Immature natural killer cell (primary cell): ENCODE data around the gene TMEM18. TPM values are rescaled to one million over a fixed set of nuclear protein-coding genes. Genes with fewer than 3 reads are reported as not detected.

ENCODE experiments used
- DNase-seq, 3 donors: peaks; one replicate each; pipeline ENCODE4 v3.0.0; 2022; ENCODE audit warnings: mixed read lengths in 1 of 3
- H3K27ac Mint-ChIP-seq, 6 donors: one replicate each; pipeline ENCODE4 v1.8.0; 2020; ENCODE audit warnings: mixed read lengths in 6 of 6, mild to moderate bottlenecking in 5 of 6, inconsistent platforms in 4 of 6, moderate library complexity in 3 of 6
- H3K27me3 Mint-ChIP-seq, 3 donors: one replicate each; pipeline ENCODE4 v1.8.0; 2020 to 2021; ENCODE audit warnings: low read depth in 3 of 3, mild to moderate bottlenecking in 3 of 3, mixed read lengths in 3 of 3, moderate library complexity in 3 of 3, inconsistent platforms in 1 of 3
- H3K36me3 Mint-ChIP-seq, 3 donors: one replicate each; pipeline ENCODE4 v1.8.0; 2020; ENCODE audit warnings: mixed read lengths in 3 of 3, inconsistent platforms in 2 of 3, mild to moderate bottlenecking in 2 of 3
- H3K4me1 Mint-ChIP-seq, 2 donors: one replicate each; pipeline ENCODE4 v1.8.0; 2020; ENCODE audit warnings: inconsistent platforms in 2 of 2, mild to moderate bottlenecking in 2 of 2, mixed read lengths in 2 of 2, moderate library complexity in 1 of 2
- H3K4me3 Mint-ChIP-seq, 5 donors: one replicate each; pipeline ENCODE4 v1.8.0; 2020; ENCODE audit warnings: mild to moderate bottlenecking in 5 of 5, mixed read lengths in 5 of 5, inconsistent platforms in 3 of 5, moderate library complexity in 3 of 5
- H3K9me3 Mint-ChIP-seq, 6 donors: one replicate each; pipeline ENCODE4 v1.8.0; 2020; ENCODE audit warnings: mild to moderate bottlenecking in 6 of 6, mixed read lengths in 6 of 6, inconsistent platforms in 4 of 6, moderate library complexity in 3 of 6
- polyA plus RNA-seq, 3 donors: library from polyadenylated mRNA; unstranded; fragments of 300-500 nt; fragmentation: Illumina TruSeq; gene quantifications; one replicate each; pipeline ENCODE4 v1.2.3, GENCODE V29; 2021

Gene TMEM18
- polyA plus RNA-seq, 3 donors from 2014 or later: 22.0 to 38.5 (median 37.1) TPM

DNA sequence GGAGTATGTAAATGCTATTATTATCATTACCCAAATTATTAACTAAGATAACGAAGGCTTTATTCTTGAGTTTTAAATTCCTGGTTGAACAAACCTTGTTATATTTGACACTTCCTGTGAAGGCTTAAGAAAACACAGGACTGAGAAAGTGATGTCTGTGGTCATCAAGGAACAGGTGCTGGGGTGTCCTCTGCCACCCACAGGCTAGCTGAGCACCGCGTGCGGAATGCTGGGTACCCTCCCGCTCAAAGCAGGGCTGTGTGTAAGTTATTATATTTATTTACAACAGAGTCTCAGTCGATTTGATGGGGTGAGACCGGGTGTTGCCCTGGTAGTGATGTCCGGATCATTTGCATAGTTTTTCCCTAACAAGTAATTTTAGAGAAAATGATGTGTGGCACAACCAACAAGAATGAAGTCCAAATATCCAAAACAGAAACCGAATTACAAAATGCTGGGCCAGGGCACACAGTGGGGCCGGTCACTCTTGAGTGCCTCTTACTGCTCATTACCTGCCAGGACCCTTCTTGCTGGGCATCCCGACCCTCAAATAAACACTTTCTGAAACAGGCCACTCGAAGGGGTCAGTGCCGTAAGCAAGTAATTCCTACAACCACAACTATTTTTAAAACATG, 49.2 kb downstream of the TMEM18 start:
- DNase-seq: no peak
- Mint-ChIP-seq H3K4me1 (no peaks in the 10 kb centered on the region), H3K9me3 (peaks cover 0 to 2% (median 0%) of the 10 kb centered on the region in 6 donors), H3K4me3 (no peak overlapping the region), H3K27me3 (peaks cover 3 to 8% (median 3%) of the 10 kb centered on the region in 3 donors), H3K27ac (no peak overlapping the region), H3K36me3 (no peaks in the 10 kb centered on the region)

DNA sequence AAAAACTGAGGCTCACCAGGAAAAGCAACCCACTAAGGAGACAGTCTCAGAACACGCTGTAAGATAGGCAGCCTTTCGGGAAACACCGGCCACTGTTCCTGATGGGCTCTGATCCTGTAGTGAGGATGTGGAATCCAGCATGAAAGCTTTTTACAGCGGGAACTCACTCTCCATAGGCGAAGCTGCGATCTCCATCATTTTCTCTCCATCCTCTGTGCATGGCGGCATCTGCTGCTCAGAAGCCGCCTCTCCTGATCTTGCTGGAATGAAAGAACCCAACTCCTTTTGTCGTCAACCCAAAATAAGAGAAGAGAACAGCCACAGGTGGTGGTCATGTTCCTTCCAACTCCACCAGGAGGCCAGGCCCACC, 49.9 kb downstream of the TMEM18 start:
- no peak overlapping the region for H3K4me3 Mint-ChIP-seq
- H3K36me3 Mint-ChIP-seq: no peaks in the 10 kb centered on the region
- H3K27ac Mint-ChIP-seq: no peak overlapping the region
- no peaks in the 10 kb centered on the region for H3K4me1 Mint-ChIP-seq
- peaks cover 3 to 8% (median 3%) of the 10 kb centered on the region in 3 donors for H3K27me3 Mint-ChIP-seq
- peaks cover 0 to 2% (median 0%) of the 10 kb centered on the region in 6 donors for H3K9me3 Mint-ChIP-seq
- no peak for DNase-seq

DNA sequence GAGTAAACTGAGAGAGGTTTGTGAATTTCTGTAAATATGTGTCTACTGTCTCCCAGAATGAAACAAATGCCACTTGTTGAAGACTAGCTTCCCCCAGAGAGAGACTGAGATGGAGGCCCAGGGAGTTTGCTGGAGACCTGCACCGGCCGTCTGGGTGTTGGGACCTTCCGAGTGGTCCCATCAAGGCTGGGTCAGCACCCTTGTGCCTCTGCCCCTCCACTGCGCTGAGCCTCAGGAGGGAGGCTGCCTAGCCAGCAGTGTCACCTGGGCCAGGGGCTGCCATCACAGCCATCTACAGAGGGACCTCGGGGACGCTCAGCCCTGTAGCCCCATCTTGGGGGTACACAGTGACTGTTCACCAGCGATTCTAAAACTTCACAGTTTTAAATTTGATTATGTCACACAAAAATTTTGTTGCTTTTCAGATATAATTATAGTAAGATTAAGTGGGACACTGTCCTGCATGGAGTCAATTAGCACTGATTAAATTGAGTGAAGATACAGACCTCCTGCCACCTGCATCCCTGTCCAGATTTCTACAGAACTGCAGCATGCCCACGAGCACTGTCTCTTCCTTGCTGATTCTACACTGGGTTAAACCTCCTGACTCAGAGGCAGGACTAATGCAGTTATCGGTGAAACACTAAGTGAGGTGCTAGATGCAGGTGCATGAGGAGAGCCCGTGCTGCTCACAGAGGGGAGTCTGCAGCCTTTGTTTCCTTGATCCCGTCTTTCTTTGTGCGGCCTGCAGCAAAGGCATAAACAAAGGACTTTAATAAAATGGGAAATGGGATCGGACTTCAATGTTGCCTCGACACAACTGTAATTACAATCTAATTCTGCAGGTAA, 50.5 kb downstream of the TMEM18 start:
- H3K9me3 Mint-ChIP-seq: peaks cover 0 to under 1% (median 0%) of the 10 kb centered on the region in 6 donors
- no peaks in the 10 kb centered on the region for H3K4me1 Mint-ChIP-seq
- H3K4me3 Mint-ChIP-seq: no peak overlapping the region
- DNase-seq: no peak
- H3K27ac Mint-ChIP-seq: no peak overlapping the region
- H3K36me3 Mint-ChIP-seq: no peaks in the 10 kb centered on the region
- H3K27me3 Mint-ChIP-seq: peaks cover 3 to 8% (median 3%) of the 10 kb centered on the region in 3 donors

DNA sequence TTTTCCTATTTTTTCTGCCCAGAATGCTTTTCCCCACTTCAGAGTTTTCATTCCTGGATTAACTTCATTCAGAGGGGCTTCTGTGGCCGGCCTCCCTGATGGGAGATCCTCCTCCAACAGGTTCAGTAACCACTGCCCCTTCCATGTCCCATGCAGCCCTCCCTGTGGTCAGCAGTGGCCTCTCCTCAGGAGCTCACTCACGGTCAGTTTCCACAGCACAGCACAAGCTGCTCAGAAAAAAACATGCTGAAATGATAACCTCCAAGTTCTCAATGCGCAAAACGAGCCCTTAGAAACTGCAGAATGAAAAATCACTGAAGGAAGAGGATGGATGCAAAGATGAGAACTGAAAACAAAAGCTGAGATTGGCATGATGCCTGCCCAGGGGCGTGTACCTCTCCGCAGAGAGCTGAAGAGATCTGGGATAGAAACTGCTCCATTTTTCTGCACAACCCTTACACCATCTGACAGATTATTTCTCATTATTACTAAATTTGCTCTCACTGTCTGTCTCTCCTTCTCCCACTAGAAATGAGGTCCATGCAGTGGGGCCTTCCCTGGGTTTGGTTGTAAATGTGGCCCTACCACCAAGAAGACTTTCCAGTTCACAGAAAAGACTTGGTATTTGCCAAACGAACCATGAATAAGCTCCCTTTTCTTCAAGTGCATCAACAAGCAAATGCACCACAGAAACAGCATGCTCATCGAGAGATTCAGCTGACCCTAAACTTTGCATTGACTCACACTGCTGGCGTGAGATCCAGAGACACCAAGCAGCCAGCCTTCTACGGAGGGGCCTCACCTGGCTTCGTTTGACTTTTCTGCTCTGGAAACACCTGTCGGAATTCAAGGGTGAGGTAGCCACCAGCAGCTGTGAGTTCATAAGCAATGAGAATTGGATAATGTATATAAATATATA, 51.5 kb downstream of the TMEM18 start:
- no peak overlapping the region for H3K27ac Mint-ChIP-seq
- no peaks in the 10 kb centered on the region for H3K36me3 Mint-ChIP-seq
- DNase-seq: no peak
- H3K9me3 Mint-ChIP-seq: no peaks in the 10 kb centered on the region
- no peaks in the 10 kb centered on the region for H3K4me1 Mint-ChIP-seq
- H3K27me3 Mint-ChIP-seq: peaks cover 3 to 6% (median 3%) of the 10 kb centered on the region in 3 donors
- no peak overlapping the region for H3K4me3 Mint-ChIP-seq

DNA sequence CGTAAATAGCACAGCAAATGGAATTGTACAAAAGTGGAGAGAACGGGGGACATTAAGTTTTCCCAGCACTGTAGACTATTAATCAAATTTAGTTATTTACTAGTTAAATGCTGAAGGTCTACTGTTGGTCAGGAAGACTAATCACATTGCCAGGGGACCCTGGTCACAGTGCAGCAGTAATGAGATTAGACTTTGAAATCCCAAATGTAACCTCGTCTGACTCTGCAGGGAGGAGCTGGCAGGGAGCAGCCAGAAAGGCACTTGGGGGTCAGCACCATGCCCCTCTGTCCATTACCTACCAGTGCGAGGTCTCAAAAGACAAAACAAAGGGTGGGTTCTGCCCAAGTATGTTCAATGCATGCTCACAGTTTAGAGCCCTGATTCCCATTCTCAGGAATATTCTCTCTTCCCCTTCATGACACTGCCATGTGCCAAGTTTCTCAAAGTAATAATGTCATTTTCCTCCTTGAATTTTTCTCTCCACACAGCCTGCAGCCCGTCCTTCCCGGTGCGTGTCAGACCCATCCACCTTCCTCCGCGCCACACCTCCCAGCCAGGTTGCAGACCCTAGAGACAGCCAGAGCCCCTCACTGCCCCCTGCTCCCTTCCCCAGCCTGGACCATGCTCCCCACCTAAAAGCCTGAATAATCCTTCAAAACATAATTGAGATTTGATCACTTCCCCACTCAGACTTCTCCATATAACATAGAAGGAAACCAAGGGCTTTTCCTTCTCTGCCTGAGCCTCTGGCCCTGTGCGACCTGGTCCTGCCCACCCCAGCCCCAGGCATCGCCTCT, 52.5 kb downstream of the TMEM18 start:
- Mint-ChIP-seq H3K27me3 (peaks cover under 1 to 4% (median 1%) of the 10 kb centered on the region in 3 donors), H3K27ac (no peak overlapping the region), H3K9me3 (no peaks in the 10 kb centered on the region), H3K4me1 (no peaks in the 10 kb centered on the region), H3K4me3 (no peak overlapping the region), H3K36me3 (no peaks in the 10 kb centered on the region)
- no peak for DNase-seq

DNA sequence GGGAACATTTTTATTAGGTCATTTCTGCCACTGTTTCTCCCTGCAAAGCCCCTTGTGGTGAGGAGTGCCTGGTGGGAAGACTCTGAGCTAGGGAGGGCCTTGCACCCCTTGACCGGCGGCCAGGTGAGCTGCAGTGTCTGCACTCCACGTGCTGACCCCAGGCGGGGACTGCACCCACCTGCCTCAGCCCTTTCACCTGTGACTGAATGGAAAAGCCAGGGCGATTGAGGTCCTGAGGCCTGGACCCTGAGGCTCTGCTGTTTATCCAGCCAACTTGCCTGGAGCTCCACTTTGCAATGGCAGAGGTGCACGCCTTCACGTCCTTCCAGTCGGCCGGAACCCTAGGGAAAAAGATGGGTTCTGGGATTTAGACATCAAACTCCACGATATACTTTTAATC, 53.1 kb downstream of the TMEM18 start:
- Mint-ChIP-seq H3K9me3 (no peaks in the 10 kb centered on the region), H3K27me3 (peaks cover 0 to 4% (median 0%) of the 10 kb centered on the region in 3 donors), H3K27ac (no peak overlapping the region), H3K36me3 (no peaks in the 10 kb centered on the region), H3K4me1 (no peaks in the 10 kb centered on the region), H3K4me3 (no peak overlapping the region)
- DNase-seq: no peak

DNA sequence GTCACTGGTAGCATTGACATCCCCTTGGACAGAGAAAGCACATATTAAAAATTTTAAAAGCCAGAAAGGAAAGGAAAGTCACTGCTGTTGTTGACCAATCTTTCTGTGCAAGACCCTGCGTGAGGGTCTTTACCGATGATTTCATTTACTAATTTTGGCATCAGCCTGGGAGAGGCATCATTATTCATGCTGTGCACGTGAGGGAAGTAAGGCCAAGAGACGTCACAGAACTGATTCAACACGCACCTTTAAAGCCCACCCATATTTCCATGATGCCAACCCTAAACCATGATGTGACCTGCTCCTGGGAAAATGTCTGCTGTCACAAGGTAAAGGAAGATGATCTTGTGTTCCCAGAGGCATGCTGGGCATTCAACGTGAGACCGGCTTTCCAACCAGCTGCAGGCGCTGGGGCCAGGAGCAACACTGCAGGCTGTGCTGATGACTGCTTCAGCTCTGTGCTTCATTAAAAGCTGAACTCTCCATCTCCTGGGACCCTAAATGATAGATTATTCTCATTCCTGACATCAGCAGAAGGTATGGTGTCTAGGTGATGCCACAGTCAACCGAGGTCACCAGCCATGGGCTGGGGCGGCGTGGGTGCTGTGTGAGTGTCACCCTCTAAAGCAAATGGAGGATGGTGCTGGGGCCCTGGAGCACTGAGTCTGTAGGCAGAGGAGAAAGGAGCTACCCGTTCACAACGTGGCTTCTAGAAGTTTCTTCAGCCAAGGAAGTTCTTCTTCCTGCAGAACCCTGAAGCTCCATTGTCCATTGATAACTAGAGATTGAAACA, 53.9 kb downstream of the TMEM18 start:
- Mint-ChIP-seq H3K4me3 (no peak overlapping the region), H3K27ac (no peak overlapping the region), H3K27me3 (peaks cover 0 to 2% (median 2%) of the 10 kb centered on the region in 3 donors), H3K36me3 (no peaks in the 10 kb centered on the region), H3K9me3 (peaks cover 0 to under 1% (median 0%) of the 10 kb centered on the region in 6 donors), H3K4me1 (no peaks in the 10 kb centered on the region)
- no peak for DNase-seq

DNA sequence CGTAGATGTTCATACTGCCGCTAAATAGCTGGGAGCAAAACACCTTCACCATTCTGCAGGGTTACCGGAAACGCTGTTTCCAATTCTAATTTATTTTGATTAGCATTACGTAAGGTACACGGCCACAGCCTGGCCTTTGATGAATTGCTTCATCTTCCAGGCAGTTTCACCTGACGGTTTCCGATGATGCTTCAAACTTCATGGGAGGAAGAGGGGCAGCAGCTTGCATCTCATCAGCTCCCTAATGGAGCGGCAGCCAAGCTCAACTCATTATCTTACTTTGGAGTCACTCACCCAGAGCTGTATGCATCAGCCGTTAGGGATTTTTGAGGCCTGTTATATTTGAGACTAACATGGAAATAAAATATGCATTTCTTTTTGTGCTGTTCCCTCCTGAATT, 54.8 kb downstream of the TMEM18 start:
- Mint-ChIP-seq H3K4me3 (no peak overlapping the region), H3K27ac (no peak overlapping the region), H3K36me3 (peaks cover 0 to 5% (median 0%) of the 10 kb centered on the region in 3 donors), H3K9me3 (peaks cover 0 to 10% (median 0%) of the 10 kb centered on the region in 6 donors), H3K27me3 (peaks cover 0 to 3% (median 3%) of the 10 kb centered on the region in 3 donors), H3K4me1 (no peaks in the 10 kb centered on the region)
- no peak for DNase-seq

DNA sequence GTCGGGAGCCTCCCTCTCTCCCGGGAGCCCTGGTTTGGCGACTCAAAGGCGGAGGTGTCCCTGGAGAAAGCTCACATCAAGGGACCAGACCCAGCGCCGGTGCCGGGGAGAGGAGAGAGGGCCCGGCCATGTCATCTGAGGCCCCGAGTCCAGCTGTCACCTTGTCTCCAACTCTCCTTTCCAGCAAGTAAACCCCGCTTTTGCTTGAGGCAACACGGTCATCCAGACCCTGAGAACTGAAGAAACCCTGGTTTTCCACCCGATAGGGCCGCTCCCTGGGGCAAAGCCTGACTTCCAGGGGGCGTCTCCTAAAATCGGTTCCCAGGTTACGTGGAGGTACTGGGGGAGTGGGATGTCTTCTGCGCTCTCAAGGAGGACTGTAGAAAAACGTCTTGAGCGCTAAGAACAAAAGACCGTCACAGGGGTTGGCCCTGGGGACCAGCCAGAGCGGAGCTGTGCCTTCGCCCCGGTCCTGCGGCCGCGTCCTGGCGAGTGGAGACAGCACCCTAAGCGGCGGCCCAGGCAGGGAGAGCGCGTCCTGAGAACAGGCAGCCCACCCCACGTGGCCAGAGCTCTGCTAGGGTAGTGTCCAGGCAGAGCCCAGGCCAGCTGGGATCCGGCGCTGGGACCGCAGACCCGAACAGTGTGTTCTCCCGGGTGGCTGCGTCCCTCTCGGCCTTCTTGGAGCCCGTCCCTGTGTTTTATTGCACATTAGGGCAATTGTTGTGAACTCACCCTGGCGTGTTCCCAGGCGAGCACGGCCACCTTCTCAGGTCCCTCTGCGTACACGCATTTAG, 55.7 kb downstream of the TMEM18 start:
- H3K27ac Mint-ChIP-seq: no peak overlapping the region
- DNase-seq: no peak
- H3K36me3 Mint-ChIP-seq: peaks cover 0 to 6% (median 0%) of the 10 kb centered on the region in 3 donors
- H3K4me1 Mint-ChIP-seq: no peaks in the 10 kb centered on the region
- H3K27me3 Mint-ChIP-seq: peaks cover 0 to 3% (median 3%) of the 10 kb centered on the region in 3 donors
- peaks cover 0 to 11% (median 0%) of the 10 kb centered on the region in 6 donors for H3K9me3 Mint-ChIP-seq
- H3K4me3 Mint-ChIP-seq: no peak overlapping the region

DNA sequence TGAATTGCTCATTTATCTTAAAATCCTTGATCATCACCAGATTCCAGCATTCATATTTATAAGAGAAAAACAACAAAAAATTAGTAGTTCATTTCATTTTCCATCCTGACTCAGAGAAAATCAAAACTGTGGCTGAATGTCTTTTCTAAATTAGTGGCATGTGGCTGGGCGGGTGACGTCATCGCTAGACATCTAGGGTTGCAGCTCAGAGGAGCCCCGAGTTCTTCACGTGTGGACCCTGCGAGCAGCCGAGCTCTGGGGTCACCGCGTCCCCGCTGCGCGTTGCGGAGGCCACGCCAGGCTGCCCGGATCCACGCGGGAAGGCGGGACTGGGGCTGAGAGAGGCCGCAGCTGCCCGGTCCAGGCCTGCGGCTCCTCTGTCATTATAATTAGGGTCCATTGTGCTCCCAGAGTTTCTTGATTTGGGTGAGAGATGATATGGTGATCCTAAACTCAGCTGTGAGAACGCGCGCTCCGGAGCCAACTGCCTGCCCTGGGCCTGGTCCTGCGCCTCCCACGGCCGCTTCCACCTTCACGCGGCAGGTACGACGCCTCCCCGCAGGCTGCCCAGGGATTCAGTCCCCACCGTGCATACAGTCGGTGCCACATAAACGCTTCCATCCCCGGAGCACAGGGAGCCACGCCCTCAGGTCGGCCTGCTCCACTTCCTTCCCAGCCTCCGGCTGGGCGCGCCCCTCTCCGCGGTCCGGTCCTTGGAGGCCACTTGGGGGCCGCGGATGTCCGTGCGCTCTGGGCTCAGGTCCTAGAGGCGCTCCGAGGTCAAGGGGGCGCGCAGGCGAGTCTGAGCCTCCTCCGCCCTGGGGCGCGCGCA, 56.5 kb downstream of the TMEM18 start:
- no peak overlapping the region for H3K27ac Mint-ChIP-seq
- no peaks in the 10 kb centered on the region for H3K4me1 Mint-ChIP-seq
- peaks cover 0 to 6% (median 0%) of the 10 kb centered on the region in 3 donors for H3K36me3 Mint-ChIP-seq
- DNase-seq: no peak
- H3K9me3 Mint-ChIP-seq: peaks cover 0 to 11% (median 0%) of the 10 kb centered on the region in 6 donors
- peaks cover 0 to 5% (median 3%) of the 10 kb centered on the region in 3 donors for H3K27me3 Mint-ChIP-seq
- no peak overlapping the region for H3K4me3 Mint-ChIP-seq

DNA sequence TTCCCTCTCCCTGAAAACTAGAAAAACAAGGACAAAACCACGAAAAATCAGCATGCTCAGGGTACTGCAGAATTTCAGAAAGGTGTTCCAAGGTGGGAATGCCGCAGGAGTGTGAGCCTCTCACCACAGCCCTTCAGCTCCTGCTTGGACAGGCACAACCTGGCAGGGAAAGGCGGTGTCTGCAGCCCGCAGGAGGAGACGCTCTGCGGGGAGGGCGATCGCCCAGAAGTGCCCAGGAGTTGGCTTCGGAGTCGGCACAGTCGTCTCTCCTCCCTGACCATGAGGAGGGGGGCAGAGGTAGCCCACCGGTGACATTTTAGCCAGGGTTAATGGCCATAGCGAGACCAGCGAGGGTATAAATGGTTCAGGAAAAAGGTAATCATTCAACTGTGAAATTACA, 57.2 kb downstream of the TMEM18 start:
- Mint-ChIP-seq H3K4me3 (no peak overlapping the region), H3K27ac (no peak overlapping the region), H3K27me3 (peaks cover 0 to 7% (median 3%) of the 10 kb centered on the region in 3 donors), H3K9me3 (peaks cover 0 to 11% (median 0%) of the 10 kb centered on the region in 6 donors), H3K36me3 (peaks cover 0 to 6% (median 0%) of the 10 kb centered on the region in 3 donors), H3K4me1 (no peaks in the 10 kb centered on the region)
- DNase-seq: no peak
